GM12874 (cell line): ENCODE data around the gene OR10A3.

Experiments used
- TF ChIP-seq, protein P1 (sequence below): IDR thresholded peaks from 2 replicates; pipeline ENCODE4 v1.5.1; 2011; ENCODE audit warnings: low read depth, mild to moderate bottlenecking, control low read depth, low read length, moderate library complexity; ENCODE audit not compliant: insufficient read depth

The OR10A3 gene

DNA sequence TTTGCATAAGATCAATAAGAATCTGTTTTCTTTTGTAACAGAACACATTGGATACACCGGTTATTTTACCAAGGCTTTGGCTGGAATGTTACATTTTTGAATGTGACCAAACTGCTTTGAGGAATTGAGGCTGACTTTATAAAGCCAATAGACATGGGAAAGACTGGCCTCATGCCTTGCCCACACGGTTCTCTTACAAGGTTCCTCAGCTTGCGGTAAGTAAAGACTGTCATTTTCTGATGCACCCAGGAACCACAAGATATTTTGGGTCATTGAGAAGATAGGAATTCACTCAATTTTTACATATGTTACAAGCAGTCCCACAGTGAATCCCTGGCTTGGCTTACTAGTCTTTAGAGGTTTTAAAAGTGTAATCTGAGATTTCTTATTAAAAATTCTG is 34.4 kb downstream of the OR10A3 start:
- TF ChIP-seq, protein P1, sequence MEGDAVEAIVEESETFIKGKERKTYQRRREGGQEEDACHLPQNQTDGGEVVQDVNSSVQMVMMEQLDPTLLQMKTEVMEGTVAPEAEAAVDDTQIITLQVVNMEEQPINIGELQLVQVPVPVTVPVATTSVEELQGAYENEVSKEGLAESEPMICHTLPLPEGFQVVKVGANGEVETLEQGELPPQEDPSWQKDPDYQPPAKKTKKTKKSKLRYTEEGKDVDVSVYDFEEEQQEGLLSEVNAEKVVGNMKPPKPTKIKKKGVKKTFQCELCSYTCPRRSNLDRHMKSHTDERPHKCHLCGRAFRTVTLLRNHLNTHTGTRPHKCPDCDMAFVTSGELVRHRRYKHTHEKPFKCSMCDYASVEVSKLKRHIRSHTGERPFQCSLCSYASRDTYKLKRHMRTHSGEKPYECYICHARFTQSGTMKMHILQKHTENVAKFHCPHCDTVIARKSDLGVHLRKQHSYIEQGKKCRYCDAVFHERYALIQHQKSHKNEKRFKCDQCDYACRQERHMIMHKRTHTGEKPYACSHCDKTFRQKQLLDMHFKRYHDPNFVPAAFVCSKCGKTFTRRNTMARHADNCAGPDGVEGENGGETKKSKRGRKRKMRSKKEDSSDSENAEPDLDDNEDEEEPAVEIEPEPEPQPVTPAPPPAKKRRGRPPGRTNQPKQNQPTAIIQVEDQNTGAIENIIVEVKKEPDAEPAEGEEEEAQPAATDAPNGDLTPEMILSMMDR, result no peak

DNA sequence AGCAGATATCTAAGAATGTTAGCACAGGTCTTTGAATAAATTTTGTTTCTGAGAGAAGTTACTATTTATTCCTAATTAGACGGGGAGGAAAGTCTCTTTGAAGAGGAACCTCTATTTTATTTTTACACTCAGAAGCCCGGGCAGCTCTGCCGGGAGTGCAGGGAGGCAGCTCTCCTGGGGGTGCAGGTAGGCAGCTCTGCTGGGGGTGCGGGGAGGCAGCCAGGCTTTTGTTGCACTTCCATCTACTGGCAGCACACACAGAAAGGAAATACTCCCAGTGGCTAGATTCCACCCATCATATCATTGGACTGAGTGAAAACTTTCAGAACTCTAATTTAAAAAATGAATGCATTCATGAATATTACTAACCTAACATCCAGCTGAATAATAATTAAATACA is 35.0 kb downstream of the OR10A3 start:
- TF ChIP-seq, protein P1, result no peak

DNA sequence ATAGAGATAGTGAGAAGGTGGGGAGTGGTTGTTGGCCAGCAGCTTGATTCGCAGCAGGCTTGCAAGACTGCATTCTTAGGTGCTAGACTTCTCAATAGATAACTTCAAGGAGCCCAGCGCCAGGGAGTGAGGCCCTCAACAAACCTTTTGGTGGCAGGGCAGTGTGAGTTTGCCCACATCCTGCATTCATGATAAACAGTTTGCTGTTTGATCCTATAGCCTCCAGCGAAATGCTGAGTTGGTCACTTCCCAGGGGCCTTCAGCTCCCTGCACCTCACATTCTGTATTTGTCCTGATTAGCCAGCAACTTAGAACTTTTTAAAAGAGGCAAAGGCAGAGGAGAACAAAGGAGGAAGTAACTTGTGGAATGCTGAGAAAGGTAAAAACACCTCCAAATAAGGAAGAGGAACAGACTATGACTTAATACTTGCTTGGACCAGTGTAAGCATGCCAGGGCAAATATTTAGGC is 35.5 kb downstream of the OR10A3 start:
- TF ChIP-seq, protein P1, result no peak

DNA sequence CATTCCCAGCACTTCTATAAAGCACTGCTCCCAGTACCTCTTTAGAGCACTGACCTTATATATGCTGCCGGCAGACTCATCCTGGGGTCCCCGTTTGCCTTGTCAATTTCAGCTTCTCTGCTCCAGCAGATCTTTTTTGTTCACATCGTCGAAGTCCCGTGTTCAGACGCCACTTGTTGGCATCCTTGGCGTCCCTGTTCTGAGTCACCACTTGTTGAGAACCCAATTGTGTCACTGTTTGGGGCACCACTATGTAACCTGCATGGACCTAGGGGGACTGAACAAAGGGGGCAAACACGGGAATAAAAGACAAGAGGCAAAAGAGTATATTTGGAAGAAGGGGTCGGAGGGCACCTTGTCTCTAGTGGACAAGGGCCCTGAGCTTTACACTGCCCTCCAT is 36.0 kb downstream of the OR10A3 start:
- TF ChIP-seq, protein P1, result no peak

DNA sequence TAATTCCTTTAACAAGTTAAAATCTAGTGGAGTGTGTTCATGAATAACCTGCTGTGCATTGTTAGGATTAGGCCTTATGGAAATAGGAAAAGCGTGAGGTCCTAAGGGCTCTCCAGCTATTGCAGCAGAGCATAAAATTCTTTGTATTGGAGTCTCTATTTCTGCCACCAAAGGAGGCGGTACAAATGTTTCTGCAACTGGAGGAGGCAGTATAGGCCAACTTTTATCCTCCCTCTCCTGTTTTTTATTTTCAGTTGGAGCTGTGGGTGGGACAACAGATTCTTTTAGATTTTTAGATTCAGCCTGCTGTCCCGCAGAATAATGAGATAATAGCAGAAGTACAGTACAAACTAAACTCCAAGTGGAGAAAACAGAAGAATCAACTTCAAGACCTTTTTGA is 36.6 kb downstream of the OR10A3 start:
- TF ChIP-seq, protein P1, result no peak

DNA sequence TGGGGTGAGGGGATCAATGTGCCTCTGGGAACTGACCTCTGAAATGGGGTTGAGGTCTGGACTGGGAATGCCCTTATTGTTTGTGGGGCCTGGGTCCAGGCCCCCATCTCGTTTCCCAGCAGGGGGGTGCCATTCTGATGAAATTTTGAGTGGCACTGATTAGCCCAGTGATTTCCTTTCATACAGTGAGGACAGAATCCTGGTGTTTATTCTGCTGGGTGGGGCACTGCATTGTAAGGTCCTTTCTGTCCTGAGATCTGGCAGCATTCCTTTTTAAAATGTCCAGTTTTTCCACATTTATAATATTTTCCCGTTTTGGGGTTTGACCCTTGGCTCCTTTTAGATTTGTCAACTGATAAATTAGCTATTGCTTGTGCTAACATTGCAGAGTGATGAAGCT is 37.6 kb downstream of the OR10A3 start:
- TF ChIP-seq, protein P1, result no peak

DNA sequence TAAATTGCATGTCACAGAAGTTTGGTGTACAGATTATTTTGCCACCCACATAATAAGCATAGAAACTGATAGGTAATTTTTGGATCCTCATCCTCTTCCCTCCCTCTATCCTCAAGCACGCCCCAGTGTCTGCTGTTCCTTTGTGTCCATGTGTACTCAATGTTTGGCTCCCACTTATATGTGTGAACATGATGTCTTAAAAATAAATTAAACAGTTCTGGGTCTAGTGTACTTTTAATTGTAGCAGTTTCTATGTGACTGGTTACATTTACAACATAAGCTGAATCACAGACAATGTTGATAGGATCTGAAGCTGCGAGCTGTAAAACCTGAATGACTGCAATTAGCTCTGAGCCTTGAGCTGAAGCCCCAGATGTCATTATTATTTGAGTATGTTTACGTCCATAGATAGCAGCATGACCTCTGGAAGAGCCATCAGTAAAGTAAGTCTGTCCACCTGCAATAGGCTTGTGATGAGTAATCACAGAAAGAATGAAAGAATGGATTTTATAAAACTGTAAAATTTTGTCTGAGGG is 40.1 kb downstream of the OR10A3 start:
- TF ChIP-seq, protein P1, result no peak
